Stimulated activated CD4-positive, alpha-beta T cell treated with anti-CD3 and anti-CD28 coated beads, Interleukin-1b, Interleukin-23, amount 100 ng/mL, for 1 hour (primary cell): ENCODE measurements around the gene SACM1L.

ENCODE experiments used
- DNase-seq, 2 donors: peaks; one replicate each; pipeline ENCODE4 v3.0.0-alpha.2; 2020; ENCODE audit warnings: low read depth in 2 of 2

SACM1L gene

DNA sequence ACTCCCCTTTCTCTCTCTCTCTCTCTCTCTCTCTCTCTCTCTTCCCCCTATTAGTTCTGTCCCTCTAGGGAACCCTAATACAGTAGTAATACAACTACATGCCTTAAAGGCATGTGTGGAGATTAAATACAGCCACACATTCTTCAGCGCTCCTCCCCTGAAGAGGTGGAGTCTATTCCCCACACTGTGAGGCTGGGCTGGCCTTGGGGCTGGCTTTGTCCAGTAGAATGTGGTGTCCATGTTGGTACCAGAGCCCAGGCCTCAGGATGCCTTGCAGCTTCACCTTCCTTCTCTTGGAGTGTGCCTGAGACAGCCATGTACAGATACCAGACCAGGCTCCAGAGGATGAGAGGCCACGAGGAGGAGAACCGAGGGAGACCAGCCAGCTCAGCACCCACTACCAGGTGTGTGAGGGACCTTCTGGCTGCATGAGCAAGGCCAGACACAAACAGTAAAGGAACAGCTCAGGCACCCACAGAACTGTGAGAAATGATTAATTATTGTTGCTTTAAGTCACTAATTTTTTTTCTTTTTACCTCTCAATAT, 96.5 kb downstream of the SACM1L start:
- DNase-seq: no peak

DNA sequence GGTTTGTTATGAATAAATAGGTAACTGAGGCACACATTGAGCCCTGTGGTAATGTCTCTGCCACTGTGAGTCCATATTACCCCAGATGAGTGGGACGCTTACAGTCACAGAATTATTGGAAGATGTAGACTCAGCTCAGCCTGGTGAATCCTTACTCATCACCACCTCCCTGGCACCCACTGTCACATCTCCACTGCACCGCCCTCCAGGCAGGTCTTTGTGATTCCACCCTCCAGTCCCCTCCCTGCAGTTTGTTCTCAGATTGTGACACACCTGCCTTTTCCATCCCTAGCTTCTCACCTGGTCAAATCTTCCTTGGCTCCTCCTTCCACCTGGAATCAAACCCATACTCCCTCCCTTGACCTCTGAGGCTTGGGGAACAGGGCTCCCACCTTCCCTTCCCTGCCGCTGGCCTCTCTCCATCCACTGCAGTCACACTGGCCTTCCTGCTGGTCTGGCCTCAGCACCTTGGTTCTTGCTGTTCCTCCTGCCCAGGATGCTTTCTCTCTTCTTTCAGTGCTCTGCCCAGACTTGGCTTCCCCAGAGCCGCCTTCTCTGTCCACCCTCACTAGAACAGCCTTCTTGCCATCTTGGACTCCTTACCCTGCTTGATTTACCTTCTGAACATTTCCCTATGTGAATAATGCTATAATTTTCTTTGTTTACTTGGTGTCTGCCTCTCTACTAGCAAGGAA, 97.8 kb downstream of the SACM1L start:
- no peak for DNase-seq

- no peak for DNase-seq
These were observed 98.4 kb downstream of the SACM1L start for GRCh38 chr3:45787551-45787950.

DNA sequence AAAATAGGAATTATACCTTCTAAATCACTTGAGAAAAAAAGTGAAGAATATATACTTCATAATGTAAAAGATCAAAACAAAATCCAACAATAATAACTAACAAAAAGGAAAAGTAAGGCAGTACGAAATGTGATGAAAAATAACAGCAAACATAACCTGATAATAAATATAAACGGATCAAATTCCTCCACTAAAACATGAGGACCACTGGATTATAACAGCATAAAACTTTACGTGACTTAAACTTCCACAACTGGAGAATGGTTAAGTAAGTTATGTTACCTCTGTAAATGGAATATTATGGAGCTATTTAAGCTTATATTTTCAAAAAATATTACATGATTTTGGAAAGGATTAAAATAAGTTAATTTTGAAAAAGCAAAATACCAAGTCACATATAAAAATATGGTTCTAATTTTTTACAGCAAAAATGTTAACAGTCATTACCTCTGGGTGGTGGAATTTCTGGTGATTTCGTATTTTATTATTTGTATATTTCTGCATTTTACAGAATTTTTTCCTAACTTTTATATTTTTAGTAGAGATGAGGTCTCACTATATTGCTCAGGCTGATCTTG, 100.1 kb downstream of the SACM1L start:
- DNase-seq: no peak

DNA sequence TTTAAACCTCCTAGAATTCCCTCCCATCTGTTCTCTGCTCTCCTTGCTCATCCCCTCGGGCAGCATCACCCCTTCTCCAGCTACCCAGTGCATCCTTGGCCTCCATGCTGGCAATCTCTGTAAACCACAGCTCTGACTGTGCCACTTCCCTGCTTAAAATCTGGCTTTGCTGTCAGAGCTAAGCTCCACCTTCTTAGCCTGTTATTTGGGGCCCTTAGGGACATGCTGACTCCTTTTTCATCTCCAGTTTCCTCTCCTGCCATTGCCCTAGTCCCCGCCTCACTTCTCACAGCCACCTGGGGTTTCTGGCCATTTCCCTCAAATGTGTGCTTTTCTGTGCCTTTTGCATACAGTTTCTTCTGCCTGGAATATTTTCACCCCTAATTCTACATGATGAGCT, 101.4 kb downstream of the SACM1L start:
- DNase-seq: no peak

- DNase-seq: no peak
These were observed 102.8 kb downstream of the SACM1L start for GRCh38 chr3:45792036-45792435.

DNA sequence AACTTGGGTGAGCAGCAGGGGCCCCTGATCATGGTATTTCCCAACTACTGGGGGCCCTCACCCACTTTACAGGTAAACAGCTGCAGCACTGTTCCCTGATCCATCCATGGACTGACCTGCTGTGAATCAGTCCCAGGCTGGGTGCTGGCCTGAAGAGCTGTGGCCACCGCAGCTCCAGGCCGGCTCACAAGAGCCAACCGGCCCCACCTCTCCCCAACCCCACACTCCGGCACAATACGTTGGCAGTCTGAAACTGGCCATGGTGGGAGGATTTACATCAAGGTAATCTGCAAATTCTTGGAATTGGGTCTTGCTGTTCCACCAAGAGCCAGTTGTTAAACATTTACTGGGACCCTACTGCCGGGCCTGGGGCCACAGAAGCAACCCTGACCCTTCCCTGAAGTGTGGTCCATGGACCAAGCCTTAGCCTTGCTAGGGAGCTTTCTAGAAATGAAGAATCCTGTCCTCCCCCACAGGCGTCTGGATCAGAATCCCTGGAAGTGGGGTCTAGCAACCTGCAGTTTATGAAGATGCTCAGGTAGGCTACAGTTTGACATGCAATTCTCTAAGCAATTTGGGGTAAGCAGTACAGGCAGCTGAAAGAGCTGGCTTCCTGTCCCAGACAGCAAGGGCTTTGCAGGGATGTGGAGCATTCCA, 103.4 kb downstream of the SACM1L start:
- DNase-seq: no peak

DNA sequence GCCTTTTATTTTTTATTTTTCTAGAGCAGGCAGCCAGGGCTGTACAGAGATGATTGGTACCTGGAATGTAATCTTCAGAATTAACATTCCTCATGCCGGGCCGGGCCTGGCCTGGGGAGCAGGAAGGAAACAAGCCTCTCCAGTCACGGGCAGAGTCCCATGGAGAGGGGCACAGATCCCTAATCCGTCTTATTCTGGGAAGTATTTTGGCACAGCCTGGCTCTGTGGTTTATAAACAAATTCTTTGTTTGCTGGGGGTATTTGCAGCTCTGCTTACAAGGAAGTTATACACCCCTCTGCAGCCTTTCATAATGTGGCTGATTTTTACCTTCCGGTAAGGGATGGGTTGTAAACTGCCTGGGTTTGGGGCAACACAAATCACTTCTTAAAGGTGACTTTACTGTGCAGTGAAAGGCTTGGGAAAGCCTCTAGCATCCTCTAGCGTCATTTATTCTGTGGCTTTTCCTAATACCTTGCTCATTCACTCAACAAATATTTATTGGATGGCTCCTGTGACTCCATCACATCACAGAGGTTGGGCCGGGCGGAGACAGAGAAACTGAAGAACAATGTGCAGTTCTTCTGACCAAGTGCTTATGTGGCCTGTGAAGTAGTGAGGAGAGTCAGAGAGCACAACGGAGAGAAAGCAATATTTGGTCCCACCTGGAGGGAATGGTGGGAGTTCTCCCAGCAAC, 104.4 kb downstream of the SACM1L start:
- no peak for DNase-seq

DNA sequence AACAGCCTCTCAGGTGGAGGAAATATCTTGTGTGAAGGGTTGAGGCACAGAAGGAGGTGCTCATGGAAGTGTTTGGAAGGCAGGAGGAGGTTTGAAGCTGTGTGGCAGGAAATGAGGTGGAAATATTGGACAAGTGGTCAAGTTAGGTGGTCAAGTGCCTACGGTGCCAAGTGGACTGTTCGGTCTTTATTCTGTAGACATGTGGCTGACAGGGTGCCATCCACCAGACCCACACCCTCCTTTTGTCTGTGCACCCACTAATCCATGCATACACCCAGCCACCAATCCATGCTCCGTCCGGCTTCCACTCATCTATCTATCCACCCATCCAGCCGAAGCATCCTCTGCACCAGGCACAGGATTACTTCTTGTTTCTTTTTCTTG, 105.0 kb downstream of the SACM1L start:
- no peak for DNase-seq

GRCh38 chr3:45794660-45795059, 105.5 kb downstream of the SACM1L start:
- DNase-seq: no peak
